ENCODE measurements around the gene DDX20.

DNA sequence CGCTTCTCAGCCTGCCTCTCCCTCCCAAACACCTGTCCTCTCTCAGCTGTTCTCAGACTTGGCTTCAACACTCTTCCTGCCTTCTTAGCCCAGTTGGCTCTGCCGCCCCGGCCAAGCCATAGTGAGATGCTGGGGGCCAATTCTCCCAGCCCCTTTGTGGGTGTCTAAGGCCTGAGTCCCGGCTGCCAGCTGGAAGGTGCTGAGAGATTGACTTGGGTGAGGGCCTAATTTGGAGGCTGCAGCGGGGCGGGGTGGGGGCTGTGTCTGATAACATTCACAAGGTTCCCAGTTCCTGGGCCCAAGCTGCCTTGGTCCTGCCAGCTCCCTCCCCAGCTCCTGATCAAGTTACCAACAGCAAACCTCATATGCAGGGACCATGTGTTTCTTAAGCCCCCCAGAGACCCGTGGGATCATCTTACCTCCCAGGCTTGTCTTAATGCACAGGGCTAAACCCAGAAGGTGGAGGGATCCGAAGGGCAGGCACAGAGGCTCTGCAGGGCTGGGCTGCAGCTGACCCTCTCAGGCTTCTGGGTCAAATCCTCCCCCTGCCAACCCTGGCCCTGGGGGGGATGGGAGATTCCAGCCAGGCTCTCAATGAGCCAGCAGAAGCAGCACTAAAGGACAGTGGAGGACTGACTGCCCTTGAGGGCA is 26.3 kb upstream of the DDX20 start:
- TF ChIP-seq POLR2A (IDR thresholded peaks at IDR 0.05; ENCODE audit: low read depth) = no peak
- TF ChIP-seq, protein P1, sequence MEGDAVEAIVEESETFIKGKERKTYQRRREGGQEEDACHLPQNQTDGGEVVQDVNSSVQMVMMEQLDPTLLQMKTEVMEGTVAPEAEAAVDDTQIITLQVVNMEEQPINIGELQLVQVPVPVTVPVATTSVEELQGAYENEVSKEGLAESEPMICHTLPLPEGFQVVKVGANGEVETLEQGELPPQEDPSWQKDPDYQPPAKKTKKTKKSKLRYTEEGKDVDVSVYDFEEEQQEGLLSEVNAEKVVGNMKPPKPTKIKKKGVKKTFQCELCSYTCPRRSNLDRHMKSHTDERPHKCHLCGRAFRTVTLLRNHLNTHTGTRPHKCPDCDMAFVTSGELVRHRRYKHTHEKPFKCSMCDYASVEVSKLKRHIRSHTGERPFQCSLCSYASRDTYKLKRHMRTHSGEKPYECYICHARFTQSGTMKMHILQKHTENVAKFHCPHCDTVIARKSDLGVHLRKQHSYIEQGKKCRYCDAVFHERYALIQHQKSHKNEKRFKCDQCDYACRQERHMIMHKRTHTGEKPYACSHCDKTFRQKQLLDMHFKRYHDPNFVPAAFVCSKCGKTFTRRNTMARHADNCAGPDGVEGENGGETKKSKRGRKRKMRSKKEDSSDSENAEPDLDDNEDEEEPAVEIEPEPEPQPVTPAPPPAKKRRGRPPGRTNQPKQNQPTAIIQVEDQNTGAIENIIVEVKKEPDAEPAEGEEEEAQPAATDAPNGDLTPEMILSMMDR (IDR thresholded peaks at IDR 0.05) = no peak
- TF ChIP-seq POLR2AphosphoS5 (IDR thresholded peaks at IDR 0.05) = no peak
- TF ChIP-seq EP300 (IDR thresholded peaks at IDR 0.05) = no peak
